ENCODE data around the gene TM4SF1.

Gene TM4SF1

DNA sequence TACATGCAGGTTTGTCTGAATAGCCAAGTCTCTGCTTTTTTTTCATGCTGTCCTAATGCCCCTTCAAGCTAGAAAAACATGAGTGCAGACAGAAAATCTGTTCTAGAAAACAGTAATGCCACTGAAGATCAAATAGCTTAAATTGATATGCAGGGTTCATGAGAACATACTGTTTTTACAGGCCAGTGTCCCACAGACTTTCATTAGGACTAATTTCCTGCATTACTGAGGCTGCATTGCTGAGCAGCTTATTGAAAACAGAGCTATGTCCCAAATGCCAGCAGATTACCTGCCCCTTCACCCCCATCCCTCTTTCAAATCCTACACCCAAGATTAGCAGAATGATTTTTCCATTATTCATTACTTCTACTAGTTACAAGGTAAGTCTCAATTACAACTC lies 44.7 kb downstream of the TM4SF1 start:
- Histone ChIP-seq H3K27me3 (ENCODE audit: control insufficient read depth in 1 of 2, insufficient read depth in 2 of 2, low read length in 2 of 2) (no peaks in the 10 kb centered on the region), H3K9ac (ENCODE audit: low read depth in 1 of 2, low read length in 2 of 2) (no peak overlapping the region), H3K36me3 (ENCODE audit: control insufficient read depth in 1 of 2, insufficient read depth in 2 of 2, low read length in 2 of 2) (no peaks in the 10 kb centered on the region), H3K4me1 (ENCODE audit: control insufficient read depth in 1 of 2, insufficient read depth in 2 of 2, low read length in 2 of 2) (no peaks in the 10 kb centered on the region), H3K4me3 (ENCODE audit: low read depth in 1 of 2, low read length in 2 of 2) (no peak overlapping the region), H3K9me3 (ENCODE audit: control insufficient read depth in 1 of 2, low read length in 2 of 2) (no peaks in the 10 kb centered on the region), H3K27ac (ENCODE audit: low read depth, low read length) (peak overlapping the region; percentile 33)

DNA sequence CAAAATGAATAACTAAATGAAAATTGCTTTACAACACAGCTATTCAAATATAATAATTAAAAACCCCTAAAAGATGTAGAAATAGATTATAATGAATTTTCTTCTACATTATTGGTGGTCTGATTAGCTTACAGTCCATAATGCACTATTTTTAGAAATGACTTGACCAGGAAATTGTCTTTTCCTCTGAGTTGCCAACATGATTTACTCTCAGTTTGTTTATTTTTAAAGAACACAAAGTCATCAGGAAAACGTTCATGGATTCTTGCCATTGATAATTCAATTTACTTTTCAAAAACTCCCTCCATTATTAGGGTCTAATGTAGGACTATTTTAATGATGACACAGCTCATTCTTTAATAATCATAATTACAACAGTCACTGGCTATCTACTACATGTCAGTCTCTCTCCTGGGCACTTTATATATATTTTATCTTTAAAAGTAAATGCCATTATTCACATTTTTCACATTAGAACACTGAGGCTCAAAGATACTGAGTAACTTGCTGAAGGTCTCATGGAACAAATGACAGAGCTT lies 45.2 kb downstream of the TM4SF1 start:
- Histone ChIP-seq H3K4me1 (ENCODE audit: control insufficient read depth in 1 of 2, insufficient read depth in 2 of 2, low read length in 2 of 2) (no peaks in the 10 kb centered on the region), H3K9me3 (ENCODE audit: control insufficient read depth in 1 of 2, low read length in 2 of 2) (no peaks in the 10 kb centered on the region), H3K27ac (ENCODE audit: low read depth, low read length) (no peak overlapping the region), H3K27me3 (ENCODE audit: control insufficient read depth in 1 of 2, insufficient read depth in 2 of 2, low read length in 2 of 2) (no peaks in the 10 kb centered on the region), H3K9ac (ENCODE audit: low read depth in 1 of 2, low read length in 2 of 2) (no peak overlapping the region), H3K36me3 (ENCODE audit: control insufficient read depth in 1 of 2, insufficient read depth in 2 of 2, low read length in 2 of 2) (no peaks in the 10 kb centered on the region), H3K4me3 (ENCODE audit: low read depth in 1 of 2, low read length in 2 of 2) (no peak overlapping the region)

DNA sequence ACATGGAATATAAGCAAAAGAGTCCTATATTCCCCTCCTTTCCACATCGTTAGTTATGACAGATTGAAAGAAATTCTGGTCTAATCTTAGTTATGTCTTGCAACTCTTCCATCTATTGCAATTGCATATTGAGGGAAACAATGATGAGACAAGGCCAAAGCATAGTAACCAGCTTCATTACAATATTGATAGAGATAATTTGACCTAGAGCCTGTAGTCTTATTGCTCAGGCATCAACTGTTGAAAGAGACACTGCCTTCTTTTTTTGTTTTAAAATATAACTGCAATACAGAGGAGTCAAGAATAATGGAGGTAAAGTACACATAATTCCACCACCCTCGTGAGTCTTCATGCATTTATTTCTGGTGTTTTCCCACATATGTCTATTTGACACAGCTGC lies 46.1 kb downstream of the TM4SF1 start:
- Histone ChIP-seq H3K27me3 (ENCODE audit: control insufficient read depth in 1 of 2, insufficient read depth in 2 of 2, low read length in 2 of 2) (no peaks in the 10 kb centered on the region), H3K9ac (ENCODE audit: low read depth in 1 of 2, low read length in 2 of 2) (no peak overlapping the region), H3K4me1 (ENCODE audit: control insufficient read depth in 1 of 2, insufficient read depth in 2 of 2, low read length in 2 of 2) (no peaks in the 10 kb centered on the region), H3K36me3 (ENCODE audit: control insufficient read depth in 1 of 2, insufficient read depth in 2 of 2, low read length in 2 of 2) (no peaks in the 10 kb centered on the region), H3K27ac (ENCODE audit: low read depth, low read length) (no peak overlapping the region), H3K9me3 (ENCODE audit: control insufficient read depth in 1 of 2, low read length in 2 of 2) (no peaks in the 10 kb centered on the region), H3K4me3 (ENCODE audit: low read depth in 1 of 2, low read length in 2 of 2) (no peak overlapping the region)

DNA sequence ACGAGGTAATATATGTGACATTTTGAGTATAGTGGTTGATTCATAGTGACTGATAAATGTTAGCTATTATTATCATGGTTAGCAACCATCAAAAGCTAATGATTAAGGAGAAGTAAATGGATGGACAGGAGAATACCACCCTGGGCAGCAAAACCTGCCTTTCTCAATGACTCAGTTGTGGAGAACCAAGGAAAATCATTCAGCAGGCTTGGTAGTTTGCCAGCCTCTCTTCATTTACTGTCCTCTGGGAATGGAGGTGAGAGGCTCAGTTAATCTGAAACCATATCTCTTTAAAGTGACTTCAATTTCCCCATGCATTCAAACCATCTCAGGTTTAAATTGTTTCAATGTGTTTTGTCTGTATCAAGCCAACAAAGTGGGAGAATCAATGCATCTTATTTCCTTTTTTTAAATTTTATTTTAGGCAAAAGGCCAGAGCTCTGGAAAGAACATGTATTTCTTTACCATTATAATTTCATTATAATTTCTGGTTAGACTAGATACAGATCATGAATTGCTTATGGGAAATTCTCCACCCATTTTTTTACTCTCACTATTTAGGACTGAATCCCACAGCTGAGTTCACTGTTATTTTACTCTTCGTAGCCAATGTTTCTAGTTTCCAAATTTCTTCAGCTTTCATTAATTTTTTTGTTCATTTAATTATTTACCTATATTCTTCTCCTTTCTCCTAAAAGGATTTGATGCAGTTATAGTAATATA lies 46.7 kb downstream of the TM4SF1 start:
- H3K36me3 ChIP-seq (ENCODE audit: control insufficient read depth in 1 of 2, insufficient read depth in 2 of 2, low read length in 2 of 2), result no peaks in the 10 kb centered on the region
- H3K27me3 ChIP-seq (ENCODE audit: control insufficient read depth in 1 of 2, insufficient read depth in 2 of 2, low read length in 2 of 2), result no peaks in the 10 kb centered on the region
- H3K4me1 ChIP-seq (ENCODE audit: control insufficient read depth in 1 of 2, insufficient read depth in 2 of 2, low read length in 2 of 2), result no peaks in the 10 kb centered on the region
- no peak overlapping the region for H3K9ac ChIP-seq (ENCODE audit: low read depth in 1 of 2, low read length in 2 of 2)
- no peak overlapping the region for H3K27ac ChIP-seq (ENCODE audit: low read depth, low read length)
- no peak overlapping the region for H3K4me3 ChIP-seq (ENCODE audit: low read depth in 1 of 2, low read length in 2 of 2)
- no peaks in the 10 kb centered on the region for H3K9me3 ChIP-seq (ENCODE audit: control insufficient read depth in 1 of 2, low read length in 2 of 2)

DNA sequence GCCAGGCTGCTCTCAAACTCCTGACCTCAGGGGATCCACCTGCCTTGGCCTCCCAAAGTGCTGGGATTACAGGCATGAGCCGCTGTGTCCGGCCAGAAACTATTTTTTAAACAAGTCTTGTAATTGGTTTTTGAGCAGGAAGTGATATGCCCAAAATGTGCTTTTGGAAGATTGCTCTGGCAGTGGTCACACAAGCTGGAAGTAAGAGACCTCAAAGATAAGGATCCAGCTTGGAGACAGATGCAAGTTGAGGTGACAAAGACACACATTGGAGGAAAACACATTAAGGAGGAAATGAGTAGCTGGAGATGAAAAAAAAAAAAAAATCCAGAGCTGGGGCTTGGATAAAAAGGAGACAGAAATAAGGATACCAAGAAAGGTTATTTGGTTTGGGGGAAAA lies 50.3 kb downstream of the TM4SF1 start:
- Histone ChIP-seq H3K4me3 (ENCODE audit: low read depth in 1 of 2, low read length in 2 of 2) (no peak overlapping the region), H3K36me3 (ENCODE audit: control insufficient read depth in 1 of 2, insufficient read depth in 2 of 2, low read length in 2 of 2) (no peaks in the 10 kb centered on the region), H3K27me3 (ENCODE audit: control insufficient read depth in 1 of 2, insufficient read depth in 2 of 2, low read length in 2 of 2) (no peaks in the 10 kb centered on the region), H3K27ac (ENCODE audit: low read depth, low read length) (no peak overlapping the region), H3K9ac (ENCODE audit: low read depth in 1 of 2, low read length in 2 of 2) (no peak overlapping the region), H3K9me3 (ENCODE audit: control insufficient read depth in 1 of 2, low read length in 2 of 2) (no peaks in the 10 kb centered on the region), H3K4me1 (ENCODE audit: control insufficient read depth in 1 of 2, insufficient read depth in 2 of 2, low read length in 2 of 2) (no peaks in the 10 kb centered on the region)

DNA sequence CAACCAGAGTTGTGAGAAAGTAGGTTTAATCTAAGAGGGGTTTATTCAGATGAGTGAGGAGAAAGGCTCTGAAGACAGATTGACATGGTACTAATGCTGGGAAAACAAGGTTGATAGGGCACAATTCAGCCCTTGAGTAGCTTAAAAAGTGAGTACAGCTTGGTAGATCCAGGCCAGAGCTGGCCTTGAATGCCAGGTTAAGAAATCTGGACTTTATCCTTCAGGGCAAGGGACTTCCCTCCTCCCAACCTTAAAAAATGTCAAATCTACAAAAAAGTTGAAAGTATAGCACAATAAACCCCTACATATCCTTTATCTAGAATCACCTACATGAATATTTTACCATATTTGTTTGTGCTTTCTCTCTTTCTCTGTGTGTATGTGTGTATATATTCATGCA lies 51.9 kb downstream of the TM4SF1 start:
- Histone ChIP-seq H3K4me3 (ENCODE audit: low read depth in 1 of 2, low read length in 2 of 2) (no peak overlapping the region), H3K27me3 (ENCODE audit: control insufficient read depth in 1 of 2, insufficient read depth in 2 of 2, low read length in 2 of 2) (no peaks in the 10 kb centered on the region), H3K9ac (ENCODE audit: low read depth in 1 of 2, low read length in 2 of 2) (no peak overlapping the region), H3K27ac (ENCODE audit: low read depth, low read length) (no peak overlapping the region), H3K4me1 (ENCODE audit: control insufficient read depth in 1 of 2, insufficient read depth in 2 of 2, low read length in 2 of 2) (no peaks in the 10 kb centered on the region), H3K9me3 (ENCODE audit: control insufficient read depth in 1 of 2, low read length in 2 of 2) (no peaks in the 10 kb centered on the region), H3K36me3 (ENCODE audit: control insufficient read depth in 1 of 2, insufficient read depth in 2 of 2, low read length in 2 of 2) (no peaks in the 10 kb centered on the region)

DNA sequence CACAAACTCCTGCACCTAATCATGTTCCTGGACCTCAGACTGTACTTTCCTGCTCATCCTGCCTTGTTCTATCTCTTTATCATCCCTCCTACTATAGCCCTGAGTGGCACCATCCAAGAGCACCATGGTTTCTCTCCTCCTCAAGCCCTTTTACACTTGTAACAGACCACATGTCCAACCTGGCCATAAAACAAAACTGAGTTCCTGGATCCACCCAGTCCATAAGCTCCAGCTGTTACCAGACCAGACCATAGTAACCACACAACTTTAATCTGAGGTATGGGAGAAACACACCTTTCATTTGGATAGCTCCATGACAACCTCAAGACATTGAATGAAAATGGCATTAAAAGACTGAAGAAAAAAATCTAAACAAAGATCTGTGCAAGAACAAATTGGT lies 53.1 kb downstream of the TM4SF1 start:
- Histone ChIP-seq H3K4me1 (ENCODE audit: control insufficient read depth in 1 of 2, insufficient read depth in 2 of 2, low read length in 2 of 2) (no peaks in the 10 kb centered on the region), H3K36me3 (ENCODE audit: control insufficient read depth in 1 of 2, insufficient read depth in 2 of 2, low read length in 2 of 2) (no peaks in the 10 kb centered on the region), H3K9me3 (ENCODE audit: control insufficient read depth in 1 of 2, low read length in 2 of 2) (no peaks in the 10 kb centered on the region), H3K9ac (ENCODE audit: low read depth in 1 of 2, low read length in 2 of 2) (no peak overlapping the region), H3K27ac (ENCODE audit: low read depth, low read length) (no peak overlapping the region), H3K4me3 (ENCODE audit: low read depth in 1 of 2, low read length in 2 of 2) (no peak overlapping the region), H3K27me3 (ENCODE audit: control insufficient read depth in 1 of 2, insufficient read depth in 2 of 2, low read length in 2 of 2) (no peaks in the 10 kb centered on the region)

DNA sequence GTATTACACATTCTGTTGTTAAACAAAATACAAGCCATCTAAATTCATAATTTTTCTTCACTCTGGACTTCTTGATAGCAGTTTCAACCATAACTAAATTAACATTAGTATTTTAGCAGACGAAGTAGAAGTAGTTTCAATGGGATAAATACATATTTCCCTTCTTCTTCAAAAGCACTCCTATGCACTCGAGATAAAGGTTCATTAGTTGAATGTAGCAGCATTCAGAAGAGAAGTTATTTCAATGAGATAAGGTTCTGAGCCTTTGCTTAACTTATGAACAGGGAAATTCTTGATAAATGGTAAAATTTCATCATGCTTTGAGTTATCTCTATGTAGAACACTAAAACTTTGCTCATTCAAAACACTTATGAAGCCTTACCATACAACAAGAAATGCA lies 55.8 kb downstream of the TM4SF1 start:
- no peak overlapping the region for H3K27ac ChIP-seq (ENCODE audit: low read depth, low read length)
- H3K27me3 ChIP-seq (ENCODE audit: control insufficient read depth in 1 of 2, insufficient read depth in 2 of 2, low read length in 2 of 2), result no peaks in the 10 kb centered on the region
- H3K9me3 ChIP-seq (ENCODE audit: control insufficient read depth in 1 of 2, low read length in 2 of 2), result no peaks in the 10 kb centered on the region
- H3K9ac ChIP-seq (ENCODE audit: low read depth in 1 of 2, low read length in 2 of 2), result no peak overlapping the region
- H3K4me3 ChIP-seq (ENCODE audit: low read depth in 1 of 2, low read length in 2 of 2), result no peak overlapping the region
- peaks cover 3 to 5% of the 10 kb centered on the region in 2 donors for H3K4me1 ChIP-seq (ENCODE audit: control insufficient read depth in 1 of 2, insufficient read depth in 2 of 2, low read length in 2 of 2)
- no peaks in the 10 kb centered on the region for H3K36me3 ChIP-seq (ENCODE audit: control insufficient read depth in 1 of 2, insufficient read depth in 2 of 2, low read length in 2 of 2)

DNA sequence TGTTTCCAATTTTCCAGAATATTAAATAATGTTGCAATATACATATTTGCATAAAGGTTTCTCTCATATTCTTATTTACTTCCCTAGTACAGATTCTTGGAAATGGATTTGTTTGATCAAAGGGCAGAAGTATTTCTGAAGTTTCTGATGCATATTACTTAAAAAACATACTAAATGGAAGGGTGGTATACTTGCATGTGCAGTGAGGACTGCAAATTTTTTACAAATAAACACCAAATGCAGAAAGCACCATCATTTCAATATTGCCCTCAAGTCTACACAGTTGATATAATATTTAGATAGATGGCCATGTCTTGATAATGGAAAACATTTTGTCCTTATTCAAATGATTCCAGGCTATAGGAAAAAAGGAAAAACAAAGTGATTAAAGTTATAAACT lies 56.3 kb downstream of the TM4SF1 start:
- Histone ChIP-seq H3K4me3 (ENCODE audit: low read depth in 1 of 2, low read length in 2 of 2) (no peak overlapping the region), H3K27me3 (ENCODE audit: control insufficient read depth in 1 of 2, insufficient read depth in 2 of 2, low read length in 2 of 2) (no peaks in the 10 kb centered on the region), H3K4me1 (ENCODE audit: control insufficient read depth in 1 of 2, insufficient read depth in 2 of 2, low read length in 2 of 2) (peaks cover 8% of the 10 kb centered on the region in 2 donors), H3K9ac (ENCODE audit: low read depth in 1 of 2, low read length in 2 of 2) (no peak overlapping the region), H3K9me3 (ENCODE audit: control insufficient read depth in 1 of 2, low read length in 2 of 2) (no peaks in the 10 kb centered on the region), H3K27ac (ENCODE audit: low read depth, low read length) (no peak overlapping the region), H3K36me3 (ENCODE audit: control insufficient read depth in 1 of 2, insufficient read depth in 2 of 2, low read length in 2 of 2) (no peaks in the 10 kb centered on the region)

DNA sequence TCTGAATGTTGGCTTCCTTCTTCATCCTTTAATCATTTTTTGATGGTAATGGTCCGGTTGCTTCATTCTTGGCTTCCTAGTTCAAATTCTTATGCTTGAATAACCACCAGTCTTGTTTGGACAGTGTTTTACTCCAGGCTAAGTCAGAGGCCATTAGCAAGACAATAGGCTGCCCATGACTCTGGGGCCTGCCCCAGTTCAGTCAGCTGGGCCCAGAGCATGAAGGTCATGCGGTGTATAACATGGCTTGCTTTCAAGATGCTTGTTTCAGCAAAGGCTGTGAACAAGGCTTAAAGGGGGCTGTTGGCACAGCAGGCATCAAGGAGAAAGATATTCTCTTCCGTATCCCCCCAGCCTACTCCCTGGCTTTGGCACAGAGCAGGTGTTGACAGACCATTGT lies 57.7 kb downstream of the TM4SF1 start:
- Histone ChIP-seq H3K36me3 (ENCODE audit: control insufficient read depth in 1 of 2, insufficient read depth in 2 of 2, low read length in 2 of 2) (no peaks in the 10 kb centered on the region), H3K27me3 (ENCODE audit: control insufficient read depth in 1 of 2, insufficient read depth in 2 of 2, low read length in 2 of 2) (no peaks in the 10 kb centered on the region), H3K9me3 (ENCODE audit: control insufficient read depth in 1 of 2, low read length in 2 of 2) (no peaks in the 10 kb centered on the region), H3K27ac (ENCODE audit: low read depth, low read length) (no peak overlapping the region), H3K9ac (ENCODE audit: low read depth in 1 of 2, low read length in 2 of 2) (no peak overlapping the region), H3K4me1 (ENCODE audit: control insufficient read depth in 1 of 2, insufficient read depth in 2 of 2, low read length in 2 of 2) (peaks cover 8 to 11% of the 10 kb centered on the region in 2 donors), H3K4me3 (ENCODE audit: low read depth in 1 of 2, low read length in 2 of 2) (no peak overlapping the region)
